GM19467 (cell line): ENCODE measurements around the gene CLASP1.
"Not testable (repeated sequence)": the region's sequence is repeated elsewhere in the genome, so short reads cannot be mapped to it uniquely, and the experiment has no call there.

Source experiments
- ATAC-seq: cut with Tn5 transposase; IDR thresholded peaks from one replicate; pipeline ENCODE4 v1.9.1; 2021; ENCODE audit warnings: mild to moderate bottlenecking, moderate library complexity; ENCODE audit not compliant: unreplicated experiment

CLASP1 gene

GRCh38 chr2:121626777-121627524, 22.3 kb downstream of the CLASP1 start:
- ATAC-seq: no peak

GRCh38 chr2:121625953-121626352, 23.3 kb downstream of the CLASP1 start:
- ATAC-seq: no peak

- ATAC-seq: no peak
These were observed 32.1 kb downstream of the CLASP1 start for GRCh38 chr2:121617042-121617599.

GRCh38 chr2:121613774-121614173, 35.5 kb downstream of the CLASP1 start:
- no peak for ATAC-seq

GRCh38 chr2:121613152-121613551, 36.1 kb downstream of the CLASP1 start:
- ATAC-seq: no peak

- ATAC-seq: no peak
These were observed 37.2 kb downstream of the CLASP1 start for GRCh38 chr2:121611730-121612705.

- ATAC-seq: not testable (repeated sequence)
These were observed 38.1 kb downstream of the CLASP1 start for GRCh38 chr2:121611048-121611649.

GRCh38 chr2:121610487-121610874, 38.8 kb downstream of the CLASP1 start:
- not testable (repeated sequence) for ATAC-seq

- ATAC-seq: no peak
These were observed 40.3 kb downstream of the CLASP1 start for GRCh38 chr2:121608967-121609366.

GRCh38 chr2:121608367-121608766, 40.9 kb downstream of the CLASP1 start:
- ATAC-seq: no peak

GRCh38 chr2:121605820-121606733, 43.2 kb downstream of the CLASP1 start:
- ATAC-seq: no peak

GRCh38 chr2:121603185-121603584, 46.1 kb downstream of the CLASP1 start:
- ATAC-seq: no peak

GRCh38 chr2:121599963-121600651, 49.2 kb downstream of the CLASP1 start:
- no peak for ATAC-seq

GRCh38 chr2:121598087-121598486, 51.2 kb downstream of the CLASP1 start:
- ATAC-seq: no peak

- peak; percentile 59 for ATAC-seq
These were observed 52.8 kb downstream of the CLASP1 start for GRCh38 chr2:121596221-121597080.

GRCh38 chr2:121595012-121595891, 54.0 kb downstream of the CLASP1 start:
- ATAC-seq: no peak

- ATAC-seq: no peak
These were observed 58.1 kb downstream of the CLASP1 start for GRCh38 chr2:121591199-121591598.

- no peak for ATAC-seq
These were observed 60.9 kb downstream of the CLASP1 start for GRCh38 chr2:121588357-121588756.
